SK-N-SH treated with all-trans-retinoic acid at 6 μM for 48 hours (cell line): ENCODE data around the gene MYO1H.

ENCODE experiments used
- ATAC-seq: fragments of 200-7000 bp; cut with Tn5 transposase; 3 replicates; pipeline ENCODE4 v1.9.1; 2020; ENCODE audit warnings: mild to moderate bottlenecking, moderate library complexity
- ARNTL ChIP-seq: fragments of 450-650 bp; formaldehyde crosslinking; IDR thresholded peaks from 2 replicates; pipeline ENCODE4 v1.5.0; 2020; ENCODE audit warnings: low read depth, mild to moderate bottlenecking, moderate library complexity, borderline replicate concordance
- BACH2 ChIP-seq: fragments of 250-450 bp; sonication (Bioruptor Pico); IDR thresholded peaks from 2 replicates; pipeline ENCODE4 v1.9.0; 2021; ENCODE audit warnings: mild to moderate bottlenecking, borderline replicate concordance
- CSDC2 ChIP-seq: fragments of 250-450 bp; sonication (Bioruptor Pico); IDR thresholded peaks from 2 replicates; pipeline ENCODE4 v1.5.0; 2020; ENCODE audit warnings: mild to moderate bottlenecking, moderate library complexity
- ESRRG ChIP-seq: fragments of 250-450 bp; sonication (Bioruptor Pico); IDR thresholded peaks from 2 replicates; pipeline ENCODE4 v1.6.1; 2021; ENCODE audit warnings: mild to moderate bottlenecking
- GLIS3 ChIP-seq: fragments of 250-450 bp; sonication (Bioruptor Pico); IDR thresholded peaks from 2 replicates; pipeline ENCODE4 v1.5.0; 2020; ENCODE audit warnings: mild to moderate bottlenecking, moderate library complexity
- ISL1 ChIP-seq: fragments of 250-450 bp; sonication (Bioruptor Pico); IDR thresholded peaks from 2 replicates; pipeline ENCODE4 v2.1.2; 2022; ENCODE audit warnings: mild to moderate bottlenecking, moderate library complexity
- OSR1 ChIP-seq: fragments of 250-450 bp; sonication (Bioruptor Pico); IDR thresholded peaks from 2 replicates; pipeline ENCODE4 v1.8.0; 2022; ENCODE audit warnings: moderate library complexity, mild to moderate bottlenecking, inconsistent platforms
- RARB ChIP-seq: fragments of 250-450 bp; sonication (Bioruptor Pico); IDR thresholded peaks from 2 replicates; pipeline ENCODE4 v1.8.0; 2021; ENCODE audit warnings: mild to moderate bottlenecking, moderate library complexity
- SNAI2 ChIP-seq: fragments of 250-450 bp; sonication (Bioruptor Pico); IDR thresholded peaks from 2 replicates; pipeline ENCODE4 v1.5.0; 2020; ENCODE audit warnings: mild to moderate bottlenecking, moderate library complexity
- TCF4 ChIP-seq: fragments of 250-450 bp; sonication (Bioruptor Pico); IDR thresholded peaks from 2 replicates; pipeline ENCODE4 v1.8.0; 2021; ENCODE audit warnings: mild to moderate bottlenecking, moderate library complexity, borderline replicate concordance
- TOX ChIP-seq: fragments of 250-450 bp; sonication (Bioruptor Pico); IDR thresholded peaks from 2 replicates; pipeline ENCODE4 v1.8.0; 2021; ENCODE audit warnings: mild to moderate bottlenecking, moderate library complexity, borderline replicate concordance
- ZC3H10 ChIP-seq: fragments of 250-450 bp; sonication (Bioruptor Pico); IDR thresholded peaks from 2 replicates; pipeline ENCODE4 v1.5.1; 2021; ENCODE audit warnings: mild to moderate bottlenecking, moderate library complexity
- ZFP30 ChIP-seq: fragments of 450-650 bp; formaldehyde crosslinking; IDR thresholded peaks from 2 replicates; pipeline ENCODE4 v1.5.0; 2022; ENCODE audit warnings: mild to moderate bottlenecking, moderate library complexity
- ZNF565 ChIP-seq: fragments of 450-650 bp; formaldehyde crosslinking; conservative IDR thresholded peaks from 2 replicates; pipeline ENCODE4 v1.5.0; 2020; ENCODE audit warnings: low read depth, mild to moderate bottlenecking, moderate library complexity
- ZNF70 ChIP-seq: fragments of 450-650 bp; formaldehyde crosslinking; IDR thresholded peaks from 2 replicates; pipeline ENCODE4 v1.5.0; 2020; ENCODE audit warnings: mild to moderate bottlenecking, moderate library complexity
- ZNF8 ChIP-seq: fragments of 450-650 bp; formaldehyde crosslinking; IDR thresholded peaks from 2 replicates; pipeline ENCODE4 v1.5.0; 2020; ENCODE audit warnings: mild to moderate bottlenecking, moderate library complexity
- TF ChIP-seq, protein P1 (sequence below): fragments of 250-450 bp; sonication (Bioruptor Pico); IDR thresholded peaks from 2 replicates; pipeline ENCODE4 v1.8.0; 2020; ENCODE audit warnings: mild to moderate bottlenecking, moderate library complexity, borderline replicate concordance
- TF ChIP-seq, protein P2 (sequence below): fragments of 250-450 bp; sonication (Bioruptor Pico); IDR thresholded peaks from 2 replicates; pipeline ENCODE4 v1.8.0; 2021; ENCODE audit warnings: low read depth, mild to moderate bottlenecking, moderate library complexity, borderline replicate concordance
- TF ChIP-seq, protein P3 (sequence below): fragments of 250-450 bp; sonication (Bioruptor Pico); IDR thresholded peaks from 2 replicates; pipeline ENCODE4 v1.5.1; 2021; ENCODE audit warnings: mild to moderate bottlenecking, moderate library complexity
- TF ChIP-seq, protein P4 (sequence below): fragments of 250-450 bp; sonication (Bioruptor Pico); IDR thresholded peaks from 2 replicates; pipeline ENCODE4 v1.5.0; 2020; ENCODE audit warnings: mild to moderate bottlenecking, moderate library complexity

Gene MYO1H

DNA sequence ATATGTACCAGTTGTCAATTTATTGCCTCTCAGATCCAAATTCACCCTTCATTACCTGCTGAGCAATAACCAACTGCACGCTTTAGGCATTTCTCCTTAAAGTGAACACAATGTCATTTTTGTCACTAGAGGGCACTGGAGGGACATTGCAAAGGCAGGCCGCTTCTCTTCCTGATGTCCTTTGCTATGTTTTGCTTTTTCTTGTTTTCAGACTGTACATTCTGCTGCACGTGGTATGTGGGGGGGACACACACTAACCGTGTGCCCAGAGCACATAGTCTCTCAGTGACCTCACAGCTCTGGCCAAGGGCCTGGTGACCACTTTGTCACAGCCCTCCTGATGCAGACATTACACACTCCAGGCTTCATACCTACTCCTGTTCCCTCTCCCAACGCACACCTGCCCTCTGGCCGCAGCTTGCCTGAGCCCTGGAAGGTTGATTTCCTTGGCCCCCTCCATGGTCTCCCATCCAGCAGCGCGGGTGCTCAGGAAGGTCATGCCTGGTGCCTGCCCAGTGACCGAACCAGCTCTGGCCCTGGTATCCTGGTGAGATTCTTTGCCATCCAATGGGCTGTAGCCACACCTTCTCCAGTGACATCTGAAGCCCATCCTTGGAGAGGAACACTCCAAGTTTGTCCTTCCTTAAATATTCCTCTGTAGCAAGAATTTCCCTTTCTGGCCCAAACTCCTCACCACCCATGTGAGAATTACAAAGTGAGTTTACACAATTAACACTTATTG is 39.9 kb downstream of the MYO1H start (continued):
- TF ChIP-seq, protein P1, sequence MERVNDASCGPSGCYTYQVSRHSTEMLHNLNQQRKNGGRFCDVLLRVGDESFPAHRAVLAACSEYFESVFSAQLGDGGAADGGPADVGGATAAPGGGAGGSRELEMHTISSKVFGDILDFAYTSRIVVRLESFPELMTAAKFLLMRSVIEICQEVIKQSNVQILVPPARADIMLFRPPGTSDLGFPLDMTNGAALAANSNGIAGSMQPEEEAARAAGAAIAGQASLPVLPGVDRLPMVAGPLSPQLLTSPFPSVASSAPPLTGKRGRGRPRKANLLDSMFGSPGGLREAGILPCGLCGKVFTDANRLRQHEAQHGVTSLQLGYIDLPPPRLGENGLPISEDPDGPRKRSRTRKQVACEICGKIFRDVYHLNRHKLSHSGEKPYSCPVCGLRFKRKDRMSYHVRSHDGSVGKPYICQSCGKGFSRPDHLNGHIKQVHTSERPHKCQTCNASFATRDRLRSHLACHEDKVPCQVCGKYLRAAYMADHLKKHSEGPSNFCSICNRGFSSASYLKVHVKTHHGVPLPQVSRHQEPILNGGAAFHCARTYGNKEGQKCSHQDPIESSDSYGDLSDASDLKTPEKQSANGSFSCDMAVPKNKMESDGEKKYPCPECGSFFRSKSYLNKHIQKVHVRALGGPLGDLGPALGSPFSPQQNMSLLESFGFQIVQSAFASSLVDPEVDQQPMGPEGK (CRISPR knock-in tag): no peak
- no peak for TF ChIP-seq CSDC2 (CRISPR knock-in tag)
- no peak for TF ChIP-seq BACH2 (CRISPR knock-in tag)
- no peak for TF ChIP-seq ZNF8
- TF ChIP-seq ZC3H10 (CRISPR knock-in tag): no peak
- TF ChIP-seq, all 23 proteins: peak for 0

DNA sequence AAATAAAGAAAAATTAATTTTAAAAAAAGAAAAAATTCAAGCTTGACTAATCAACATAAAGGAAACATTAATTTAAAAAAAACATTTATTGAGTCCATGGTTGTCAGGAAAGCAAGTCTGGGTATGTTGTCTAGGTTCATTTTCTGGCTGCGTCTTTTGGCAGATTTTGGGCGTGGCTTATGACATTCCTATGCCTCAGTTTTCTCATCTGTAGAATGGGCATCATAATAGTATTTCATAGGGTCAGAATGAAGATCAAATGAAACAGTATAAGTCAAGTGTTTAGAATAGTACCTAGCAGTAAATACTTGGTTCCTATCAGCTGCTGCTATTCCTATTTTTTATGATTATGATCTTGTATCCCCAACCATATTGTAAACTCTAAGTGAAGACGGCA is 40.5 kb downstream of the MYO1H start:
- ATAC-seq: no peak
- TF ChIP-seq RARB (CRISPR knock-in tag) (no peak), ESRRG (no peak), ZFP30 (CRISPR knock-in tag) (no peak)
- TF ChIP-seq, protein P1 (CRISPR knock-in tag): no peak
- TF ChIP-seq, all 23 proteins: peak for 0

DNA sequence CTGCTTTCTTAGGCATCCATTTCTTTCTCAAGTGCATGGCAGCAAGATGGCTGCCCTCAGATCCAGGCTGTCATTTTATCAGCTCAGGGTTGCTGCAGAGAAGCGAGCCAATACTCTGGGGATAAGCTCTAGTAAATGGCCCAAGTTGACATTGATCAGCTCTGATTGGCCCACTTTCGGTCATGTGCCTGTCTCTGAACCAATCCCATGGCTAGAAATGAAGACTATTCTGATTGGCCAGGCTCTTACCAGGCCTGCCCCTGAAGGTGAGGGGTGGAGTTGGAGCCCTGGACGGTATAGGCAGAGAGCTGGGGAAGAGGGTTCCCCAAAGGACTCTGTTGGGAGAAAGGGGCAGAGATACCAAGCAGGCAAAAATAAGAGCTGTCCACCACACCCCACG is 41.4 kb downstream of the MYO1H start:
- ATAC-seq: no peak
- TF ChIP-seq ARNTL (CRISPR knock-in tag): no peak
- TF ChIP-seq, protein P2, sequence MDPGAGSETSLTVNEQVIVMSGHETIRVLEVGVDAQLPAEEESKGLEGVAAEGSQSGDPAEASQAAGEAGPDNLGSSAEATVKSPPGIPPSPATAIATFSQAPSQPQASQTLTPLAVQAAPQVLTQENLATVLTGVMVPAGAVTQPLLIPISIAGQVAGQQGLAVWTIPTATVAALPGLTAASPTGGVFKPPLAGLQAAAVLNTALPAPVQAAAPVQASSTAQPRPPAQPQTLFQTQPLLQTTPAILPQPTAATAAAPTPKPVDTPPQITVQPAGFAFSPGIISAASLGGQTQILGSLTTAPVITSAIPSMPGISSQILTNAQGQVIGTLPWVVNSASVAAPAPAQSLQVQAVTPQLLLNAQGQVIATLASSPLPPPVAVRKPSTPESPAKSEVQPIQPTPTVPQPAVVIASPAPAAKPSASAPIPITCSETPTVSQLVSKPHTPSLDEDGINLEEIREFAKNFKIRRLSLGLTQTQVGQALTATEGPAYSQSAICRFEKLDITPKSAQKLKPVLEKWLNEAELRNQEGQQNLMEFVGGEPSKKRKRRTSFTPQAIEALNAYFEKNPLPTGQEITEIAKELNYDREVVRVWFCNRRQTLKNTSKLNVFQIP: no peak
- TF ChIP-seq SNAI2 (CRISPR knock-in tag): no peak
- no peak for TF ChIP-seq TCF4 (CRISPR knock-in tag)
- TF ChIP-seq ZNF565: no peak
- TF ChIP-seq TOX (CRISPR knock-in tag): no peak
- TF ChIP-seq ISL1 (CRISPR knock-in tag): no peak
- no peak for TF ChIP-seq OSR1 (CRISPR knock-in tag)
- no peak for TF ChIP-seq GLIS3 (CRISPR knock-in tag)
- no peak for TF ChIP-seq ZNF70 (CRISPR knock-in tag)
- TF ChIP-seq BACH2 (CRISPR knock-in tag): no peak
- TF ChIP-seq, protein P3, sequence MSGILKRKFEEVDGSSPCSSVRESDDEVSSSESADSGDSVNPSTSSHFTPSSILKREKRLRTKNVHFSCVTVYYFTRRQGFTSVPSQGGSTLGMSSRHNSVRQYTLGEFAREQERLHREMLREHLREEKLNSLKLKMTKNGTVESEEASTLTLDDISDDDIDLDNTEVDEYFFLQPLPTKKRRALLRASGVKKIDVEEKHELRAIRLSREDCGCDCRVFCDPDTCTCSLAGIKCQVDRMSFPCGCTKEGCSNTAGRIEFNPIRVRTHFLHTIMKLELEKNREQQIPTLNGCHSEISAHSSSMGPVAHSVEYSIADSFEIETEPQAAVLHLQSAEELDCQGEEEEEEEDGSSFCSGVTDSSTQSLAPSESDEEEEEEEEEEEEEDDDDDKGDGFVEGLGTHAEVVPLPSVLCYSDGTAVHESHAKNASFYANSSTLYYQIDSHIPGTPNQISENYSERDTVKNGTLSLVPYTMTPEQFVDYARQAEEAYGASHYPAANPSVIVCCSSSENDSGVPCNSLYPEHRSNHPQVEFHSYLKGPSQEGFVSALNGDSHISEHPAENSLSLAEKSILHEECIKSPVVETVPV: no peak
- TF ChIP-seq, all 23 proteins: peak for 0

DNA sequence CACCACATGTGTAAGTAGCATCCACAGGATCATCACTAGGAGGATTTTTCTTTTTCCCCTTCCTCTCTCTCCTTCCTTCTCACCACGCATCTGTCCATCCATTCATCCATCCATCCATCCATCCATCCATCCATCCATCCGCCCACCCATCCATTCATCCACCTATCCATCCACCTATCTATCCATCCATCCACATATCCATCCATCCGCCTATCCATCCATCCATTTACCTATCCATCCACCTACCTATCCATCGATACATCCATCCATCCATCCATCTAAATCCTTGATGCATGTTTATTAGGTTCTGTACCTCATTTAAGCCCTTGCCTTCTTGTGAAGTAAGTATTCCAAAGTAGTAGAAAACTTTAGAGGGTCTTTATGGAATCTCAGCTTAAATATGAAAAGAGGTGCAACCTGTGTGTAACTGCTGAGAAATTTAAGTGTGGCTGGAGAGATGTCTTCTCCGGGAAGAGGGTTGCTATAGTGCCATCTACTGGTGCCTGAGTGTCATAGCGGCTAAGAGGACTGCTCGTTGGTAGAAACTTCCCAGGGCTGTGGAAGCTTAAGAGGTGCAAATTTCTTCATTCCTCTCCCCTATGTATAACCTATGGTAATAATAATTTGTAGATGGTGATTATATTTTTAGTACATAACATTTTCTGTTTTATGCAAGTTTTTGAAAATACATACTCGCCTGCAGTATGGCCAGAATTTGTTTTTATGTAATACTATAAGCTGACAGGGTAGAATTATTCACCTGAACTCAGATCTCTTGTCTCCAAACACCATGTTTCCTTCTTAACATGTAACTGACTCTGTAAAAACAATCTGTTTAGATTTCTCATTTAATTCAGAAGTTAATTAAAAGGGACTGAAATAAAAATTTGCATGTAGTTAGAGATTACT is 46.0 kb downstream of the MYO1H start:
- peak; percentile 93 for ATAC-seq
- TF ChIP-seq TOX (CRISPR knock-in tag) (no peak), ZNF8 (no peak), ESRRG (no peak), ZNF565 (no peak)
- TF ChIP-seq, protein P1 (CRISPR knock-in tag): no peak
- TF ChIP-seq, protein P4, sequence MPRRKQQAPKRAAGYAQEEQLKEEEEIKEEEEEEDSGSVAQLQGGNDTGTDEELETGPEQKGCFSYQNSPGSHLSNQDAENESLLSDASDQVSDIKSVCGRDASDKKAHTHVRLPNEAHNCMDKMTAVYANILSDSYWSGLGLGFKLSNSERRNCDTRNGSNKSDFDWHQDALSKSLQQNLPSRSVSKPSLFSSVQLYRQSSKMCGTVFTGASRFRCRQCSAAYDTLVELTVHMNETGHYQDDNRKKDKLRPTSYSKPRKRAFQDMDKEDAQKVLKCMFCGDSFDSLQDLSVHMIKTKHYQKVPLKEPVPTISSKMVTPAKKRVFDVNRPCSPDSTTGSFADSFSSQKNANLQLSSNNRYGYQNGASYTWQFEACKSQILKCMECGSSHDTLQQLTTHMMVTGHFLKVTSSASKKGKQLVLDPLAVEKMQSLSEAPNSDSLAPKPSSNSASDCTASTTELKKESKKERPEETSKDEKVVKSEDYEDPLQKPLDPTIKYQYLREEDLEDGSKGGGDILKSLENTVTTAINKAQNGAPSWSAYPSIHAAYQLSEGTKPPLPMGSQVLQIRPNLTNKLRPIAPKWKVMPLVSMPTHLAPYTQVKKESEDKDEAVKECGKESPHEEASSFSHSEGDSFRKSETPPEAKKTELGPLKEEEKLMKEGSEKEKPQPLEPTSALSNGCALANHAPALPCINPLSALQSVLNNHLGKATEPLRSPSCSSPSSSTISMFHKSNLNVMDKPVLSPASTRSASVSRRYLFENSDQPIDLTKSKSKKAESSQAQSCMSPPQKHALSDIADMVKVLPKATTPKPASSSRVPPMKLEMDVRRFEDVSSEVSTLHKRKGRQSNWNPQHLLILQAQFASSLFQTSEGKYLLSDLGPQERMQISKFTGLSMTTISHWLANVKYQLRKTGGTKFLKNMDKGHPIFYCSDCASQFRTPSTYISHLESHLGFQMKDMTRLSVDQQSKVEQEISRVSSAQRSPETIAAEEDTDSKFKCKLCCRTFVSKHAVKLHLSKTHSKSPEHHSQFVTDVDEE (CRISPR knock-in tag): no peak
- TF ChIP-seq, protein P3: no peak
